Neuronal stem cell (in vitro differentiated cells): ENCODE results near the gene TWF2.

Experiments used
- DNase-seq: peaks from one replicate; pipeline ENCODE4 v3.0.0-alpha.2; 2013; ENCODE audit warnings: low spot score
- H2AFZ ChIP-seq: one replicate; pipeline ENCODE4 v1.6.1; 2013; ENCODE audit warnings: mild to moderate bottlenecking, low read length, inconsistent platforms
- H2AK5ac ChIP-seq: 2 replicates; pipeline ENCODE4 v1.6.1; 2013; ENCODE audit warnings: low read depth, mild to moderate bottlenecking, inconsistent platforms, low read length, moderate library complexity, mixed read lengths
- H2BK120ac ChIP-seq: 2 replicates; pipeline ENCODE4 v1.6.1; 2013; ENCODE audit warnings: low read depth, mild to moderate bottlenecking, inconsistent platforms, low read length, moderate library complexity, mixed read lengths
- H2BK12ac ChIP-seq: one replicate; pipeline ENCODE4 v1.6.1; 2013; ENCODE audit warnings: low read length, inconsistent platforms
- H2BK15ac ChIP-seq: 2 replicates; pipeline ENCODE4 v1.6.1; 2013; ENCODE audit warnings: mild to moderate bottlenecking, low read length, inconsistent platforms, mixed read lengths
- H2BK5ac ChIP-seq: one replicate; pipeline ENCODE4 v1.6.1; 2013; ENCODE audit warnings: inconsistent platforms, mild to moderate bottlenecking, low read length, moderate library complexity
- H3K14ac ChIP-seq: one replicate; pipeline ENCODE4 v1.6.1; 2013; ENCODE audit warnings: low read length, inconsistent platforms
- H3K18ac ChIP-seq: 2 replicates; pipeline ENCODE4 v1.6.1; 2013; ENCODE audit warnings: low read length, inconsistent platforms
- H3K23ac ChIP-seq: 2 replicates; pipeline ENCODE4 v1.6.1; 2013; ENCODE audit warnings: low read depth, mild to moderate bottlenecking, mixed read lengths, low read length, inconsistent platforms; ENCODE audit not compliant: poor library complexity
- H3K27ac ChIP-seq: replicated peaks from 3 replicates; pipeline ENCODE4 v1.5.1; 2013; ENCODE audit warnings: low read length, inconsistent platforms
- H3K27me3 ChIP-seq, 3 experiments: 2 replicates each; pipeline ENCODE4 v1.6.1; 2013; ENCODE audit warnings: low read length in 3 of 3, mild to moderate bottlenecking in 2 of 3, inconsistent platforms in 1 of 3, low read depth in 1 of 3, mixed read lengths in 1 of 3, moderate library complexity in 1 of 3; ENCODE audit not compliant: control insufficient read depth in 3 of 3, insufficient read depth in 3 of 3
- H3K36me3 ChIP-seq, 2 donors: replicated peaks in 1 of 2; 2 replicates each; pipeline ENCODE4 v1.6.1; 2013; ENCODE audit warnings: low read length in 2 of 2; ENCODE audit not compliant: control insufficient read depth in 2 of 2, insufficient read depth in 2 of 2
- H3K4ac ChIP-seq: 2 replicates; pipeline ENCODE4 v1.6.1; 2013; ENCODE audit warnings: inconsistent platforms, mild to moderate bottlenecking, low read length, moderate library complexity
- H3K4me1 ChIP-seq, 2 donors: 1 replicate in 1 of 2; 2 replicates in 1 of 2; pipeline ENCODE4 v1.6.1; 2013; ENCODE audit warnings: low read length in 2 of 2, low read depth in 1 of 2; ENCODE audit not compliant: control insufficient read depth in 2 of 2, insufficient read depth in 1 of 2
- H3K4me2 ChIP-seq: one replicate; pipeline ENCODE4 v1.6.1; 2013; ENCODE audit warnings: mild to moderate bottlenecking, low read length, inconsistent platforms; ENCODE audit not compliant: insufficient read depth, poor library complexity, severe bottlenecking
- H3K4me3 ChIP-seq, 2 donors: 2 replicates each; pipeline ENCODE4 v1.5.1; 2013; ENCODE audit warnings: low read length in 2 of 2, mild to moderate bottlenecking in 2 of 2, inconsistent platforms in 1 of 2, moderate library complexity in 1 of 2
- H3K79me1 ChIP-seq: one replicate; pipeline ENCODE4 v1.6.1; 2013; ENCODE audit warnings: low read depth, mild to moderate bottlenecking, inconsistent platforms, low read length, moderate library complexity
- H3K9ac ChIP-seq: one replicate; pipeline ENCODE4 v1.6.1; 2013; ENCODE audit warnings: mild to moderate bottlenecking, low read depth, low read length, inconsistent platforms; ENCODE audit not compliant: poor library complexity
- H3K9me3 ChIP-seq, 2 donors: replicated peaks in 1 of 2; 2 replicates each; pipeline versions ENCODE3 to v1.6.1; 2013; ENCODE audit warnings: low read length in 2 of 2, mild to moderate bottlenecking in 2 of 2, inconsistent platforms in 1 of 2, low read depth in 1 of 2, mixed read lengths in 1 of 2, moderate library complexity in 1 of 2; ENCODE audit not compliant: control insufficient read depth in 2 of 2, insufficient read depth in 1 of 2
- H4K8ac ChIP-seq: one replicate; pipeline ENCODE4 v1.6.1; 2013; ENCODE audit warnings: low read depth, mild to moderate bottlenecking, inconsistent platforms, low read length, moderate library complexity
- H4K91ac ChIP-seq: one replicate; pipeline ENCODE4 v1.6.1; 2013; ENCODE audit warnings: low read length, low read depth, mild to moderate bottlenecking, inconsistent platforms; ENCODE audit not compliant: poor library complexity
- WGBS, 2 donors: extraction: QIAGEN DNeasy Blood & Tissue Kit; methylation state at CpG; one replicate each; pipeline ENCODE4 v1.1.7; 2013; ENCODE audit warnings: missing lambda C conversion rate in 2 of 2, mixed read lengths in 1 of 2; ENCODE audit not compliant: insufficient read length in 2 of 2, insufficient replicate concordance in 1 of 2; ENCODE audit errors: extremely low coverage in 2 of 2; 5-methylcytosine and 5-hydroxymethylcytosine counted together

The TWF2 gene

DNA sequence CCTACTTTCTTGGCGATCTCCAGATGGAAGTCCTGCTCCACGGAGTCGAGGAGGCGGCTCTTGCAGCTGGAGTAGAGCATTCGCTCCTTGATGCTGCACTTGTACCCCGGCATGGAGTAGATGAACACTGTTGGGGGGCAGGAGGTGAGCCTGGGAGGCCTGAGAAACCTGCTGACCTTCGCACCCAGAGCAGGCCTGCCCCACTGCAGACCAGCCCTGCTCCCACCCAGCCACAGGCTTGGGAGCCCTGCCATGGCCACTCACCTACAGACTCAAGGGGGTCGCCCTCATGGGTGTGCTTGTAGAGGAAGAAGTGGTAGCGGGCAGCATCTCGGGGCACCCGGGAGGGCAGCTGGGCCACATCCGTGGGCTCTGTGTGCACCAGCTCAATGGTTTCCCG is 9.3 kb downstream of the TWF2 start:
- Histone ChIP-seq H3K23ac (no peak overlapping the region), H3K9me3 (no peaks in the 10 kb centered on the region), H3K4me1 (no peaks in the 10 kb centered on the region), H2AK5ac (no peak overlapping the region), H2BK5ac (peak overlapping the region; percentile 66), H2BK15ac (no peak overlapping the region), H4K91ac (no peak overlapping the region), H4K8ac (no peak overlapping the region), H3K9ac (no peak overlapping the region), H3K27ac (no peak overlapping the region), H3K36me3 (peaks cover 12 to 35% of the 10 kb centered on the region in 2 donors), H3K4me3 (no peak overlapping the region), H2AFZ (no peak overlapping the region), H3K4ac (no peak overlapping the region), H3K4me2 (no peak overlapping the region), H3K14ac (no peak overlapping the region), H2BK120ac (no peak overlapping the region), H2BK12ac (no peak overlapping the region), H3K18ac (no peak overlapping the region), H3K27me3 (no peaks in the 10 kb centered on the region), H3K79me1 (no peaks in the 10 kb centered on the region)
- DNase-seq: no peak
- WGBS, 2 donors: no CpG with 5 or more reads among the region's 13 CpGs

GRCh38 chr3:52228751-52229291 is 10.1 kb downstream of the TWF2 start:
- no peak overlapping the region for H3K18ac ChIP-seq
- whole genome bisulfite sequencing, 2 donors: no CpG with 5 or more reads among the region's 21 CpGs
- no peak overlapping the region for H3K27ac ChIP-seq
- no peak for DNase-seq
- no peak overlapping the region for H4K8ac ChIP-seq
- H2AFZ ChIP-seq: no peak overlapping the region
- no peaks in the 10 kb centered on the region for H3K4me1 ChIP-seq
- no peak overlapping the region for H3K14ac ChIP-seq
- no peak overlapping the region for H2BK15ac ChIP-seq
- H2BK120ac ChIP-seq: no peak overlapping the region
- H2BK5ac ChIP-seq: no peak overlapping the region
- H3K4ac ChIP-seq: no peak overlapping the region
- H3K4me3 ChIP-seq: no peak overlapping the region
- no peaks in the 10 kb centered on the region for H3K27me3 ChIP-seq
- H2BK12ac ChIP-seq: no peak overlapping the region
- no peaks in the 10 kb centered on the region for H3K79me1 ChIP-seq
- H3K9ac ChIP-seq: no peak overlapping the region
- no peak overlapping the region for H4K91ac ChIP-seq
- H3K36me3 ChIP-seq: peaks cover 11 to 31% of the 10 kb centered on the region in 2 donors
- H2AK5ac ChIP-seq: no peak overlapping the region
- no peaks in the 10 kb centered on the region for H3K9me3 ChIP-seq
- H3K4me2 ChIP-seq: no peak overlapping the region
- no peak overlapping the region for H3K23ac ChIP-seq

GRCh38 chr3:52228266-52228665 is 10.7 kb downstream of the TWF2 start:
- no peak overlapping the region for H3K18ac ChIP-seq
- H3K27ac ChIP-seq: no peak overlapping the region
- H3K79me1 ChIP-seq: peaks cover under 1% of the 10 kb centered on the region
- no peak overlapping the region for H4K8ac ChIP-seq
- no peak overlapping the region for H4K91ac ChIP-seq
- no peak overlapping the region for H3K23ac ChIP-seq
- no peak overlapping the region for H3K4me2 ChIP-seq
- no peak overlapping the region for H2BK12ac ChIP-seq
- no peak for DNase-seq
- no peak overlapping the region for H2AFZ ChIP-seq
- no peak overlapping the region for H3K14ac ChIP-seq
- no CpG with 5 or more reads among the region's 10 CpGs for whole genome bisulfite sequencing, 2 donors
- peaks cover 11 to 31% of the 10 kb centered on the region in 2 donors for H3K36me3 ChIP-seq
- no peak overlapping the region for H3K4ac ChIP-seq
- H3K9ac ChIP-seq: no peak overlapping the region
- H3K9me3 ChIP-seq: no peaks in the 10 kb centered on the region
- H2BK15ac ChIP-seq: no peak overlapping the region
- H3K4me3 ChIP-seq: no peak overlapping the region
- H2BK120ac ChIP-seq: no peak overlapping the region
- H3K4me1 ChIP-seq: no peaks in the 10 kb centered on the region
- no peak overlapping the region for H2AK5ac ChIP-seq
- H3K27me3 ChIP-seq: no peaks in the 10 kb centered on the region
- no peak overlapping the region for H2BK5ac ChIP-seq

DNA sequence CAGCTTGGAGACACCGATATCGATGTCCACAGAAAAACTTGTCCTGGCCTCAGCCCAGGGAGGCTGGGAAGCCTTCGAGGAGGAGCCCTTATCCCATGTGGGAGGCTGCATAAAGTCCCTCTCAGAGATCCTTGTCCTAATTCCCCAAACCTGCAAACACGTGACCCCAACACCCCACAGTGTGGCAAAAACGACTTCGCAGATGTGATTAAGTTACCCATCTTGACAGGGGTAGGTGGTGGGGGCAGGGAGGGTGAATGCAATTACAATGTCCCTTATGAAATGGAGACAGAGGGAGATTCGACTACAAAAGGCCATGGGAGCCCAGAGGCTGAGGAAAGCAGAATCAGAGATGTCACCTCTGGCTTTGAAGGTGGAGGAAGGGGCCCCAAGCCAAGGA is 11.2 kb downstream of the TWF2 start:
- no CpG with 5 or more reads among the region's 7 CpGs for WGBS, 2 donors
- no peak overlapping the region for H4K91ac ChIP-seq
- no peak overlapping the region for H2AK5ac ChIP-seq

More for the DNA sequence above, 11.2 kb downstream of the TWF2 start:
- Histone ChIP-seq H3K23ac (no peak overlapping the region), H2BK12ac (no peak overlapping the region), H3K9ac (no peak overlapping the region), H2BK5ac (no peak overlapping the region), H3K27ac (no peak overlapping the region), H3K79me1 (peaks cover 2% of the 10 kb centered on the region), H3K18ac (no peak overlapping the region), H3K4me3 (no peak overlapping the region), H3K14ac (no peak overlapping the region), H3K27me3 (no peaks in the 10 kb centered on the region), H2AFZ (no peak overlapping the region), H3K9me3 (no peaks in the 10 kb centered on the region), H2BK15ac (no peak overlapping the region), H3K4me2 (no peak overlapping the region), H2BK120ac (no peak overlapping the region), H3K36me3 (peaks cover 9 to 31% of the 10 kb centered on the region in 2 donors), H3K4me1 (no peaks in the 10 kb centered on the region), H3K4ac (no peak overlapping the region), H4K8ac (no peak overlapping the region)
- DNase-seq: no peak
